Activated gamma-delta T cell (primary cell): ENCODE data around the gene BBS1.
"Not testable (repeated sequence)": the region's sequence is repeated elsewhere in the genome, so short reads cannot be mapped to it uniquely, and the experiment has no call there.

Experiments used
- DNase-seq: peaks from one replicate; lab custom pipeline; 2025; lab: John Stamatoyannopoulos, UW

The BBS1 gene

DNA sequence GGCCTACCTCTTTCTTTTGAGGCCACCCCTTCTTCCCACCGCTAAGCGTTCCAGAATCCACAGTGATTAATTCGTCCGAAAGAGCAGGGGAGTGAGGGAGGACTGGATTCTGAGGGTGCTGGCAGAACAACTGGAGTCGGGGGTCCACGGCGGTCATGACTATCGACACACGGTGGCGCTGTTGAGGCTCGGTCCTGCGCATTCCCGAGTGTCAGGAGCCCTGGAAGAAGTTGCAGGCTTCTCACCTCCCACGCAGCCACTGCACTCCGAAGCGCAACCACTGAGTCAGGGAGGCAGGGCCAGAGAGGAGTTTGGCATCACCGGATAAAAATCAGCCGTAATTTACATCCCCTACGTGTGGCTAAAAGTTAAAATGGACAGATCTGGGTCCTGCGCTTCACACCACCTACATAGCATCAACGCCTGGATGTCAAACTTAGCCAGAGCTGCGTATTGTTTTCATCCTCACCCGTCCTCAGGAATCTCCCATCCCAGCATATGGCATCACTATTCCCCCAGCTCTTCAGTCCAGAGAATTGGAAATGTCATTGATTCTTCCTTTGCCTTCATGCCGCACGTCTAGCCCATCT, 68.7 kb downstream of the BBS1 start:
- peak; percentile 27 for DNase-seq

- DNase-seq, result no peak
Measured at GRCh38 chr11:66580803-66581202, 70.4 kb downstream of the BBS1 start.

DNA sequence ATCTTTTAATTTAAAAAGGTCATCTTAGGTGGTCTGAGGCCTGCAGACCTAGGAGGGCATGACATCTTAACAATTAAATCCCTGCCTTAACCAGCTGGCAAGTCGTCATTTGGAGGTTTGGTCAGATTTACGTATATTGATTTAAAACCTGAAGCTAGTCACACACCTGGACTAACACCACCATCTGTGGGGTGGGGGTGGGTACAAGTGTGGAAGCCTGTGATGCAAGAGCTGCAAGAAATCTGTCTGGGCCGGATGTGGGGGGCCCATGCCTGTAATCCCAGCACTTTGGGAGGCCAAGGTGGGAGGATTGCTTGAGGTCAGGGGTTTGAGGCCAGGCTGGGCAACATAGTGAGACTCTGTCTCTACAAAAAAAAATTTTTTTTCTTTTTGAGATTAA, 70.8 kb downstream of the BBS1 start:
- DNase-seq, result no peak

DNA sequence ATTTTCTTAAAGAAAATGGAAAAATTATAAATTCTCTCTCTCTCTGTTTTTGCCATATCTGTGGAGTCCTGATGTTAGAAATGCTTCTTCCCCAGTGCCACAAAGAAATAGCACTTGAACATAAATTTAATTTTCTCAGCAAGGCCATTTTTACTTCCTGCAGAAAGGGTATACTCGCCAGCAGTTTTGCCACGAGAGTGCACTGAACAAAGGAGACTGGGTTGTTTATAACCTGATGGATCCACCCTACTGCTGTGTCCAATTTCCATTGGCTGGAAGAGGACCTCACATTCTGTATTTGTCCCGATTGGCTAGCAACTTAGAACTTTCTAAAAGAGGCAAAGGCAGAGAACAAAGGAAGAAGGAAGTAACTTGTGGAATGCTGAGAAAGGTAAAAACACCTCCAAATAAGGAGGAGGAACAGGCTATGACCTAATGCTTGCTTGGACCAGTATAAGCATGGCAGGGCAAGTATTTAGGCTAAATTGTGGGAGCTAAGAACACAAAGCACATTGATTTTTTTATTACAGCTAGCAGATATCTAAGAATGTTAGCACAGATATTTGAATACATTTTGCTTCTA, 72.2 kb downstream of the BBS1 start:
- DNase-seq, result not testable (repeated sequence)
